Uterus (tissue), 4 donors: Measurements from ENCODE around the gene PREB. TPM values are rescaled to one million over a fixed set of nuclear protein-coding genes. Genes with fewer than 3 reads are reported as not detected.
A peak's percentile ranks its signal among the peaks of the same experiment; 100 is the strongest.
"Not testable (repeated sequence)": the region's sequence is repeated elsewhere in the genome, so short reads cannot be mapped to it uniquely, and the experiment has no call there.

Source experiments
- DNase-seq, 2 donors: peaks; one replicate each; pipeline ENCODE4 v3.0.0-alpha.2; 2019 to 2020
- H3K27ac ChIP-seq, 2 donors: fragments of 200-600 bp; sonication (generic); 1 replicate in 1 of 2; 2 replicates in 1 of 2; pipeline ENCODE4 v1.5.1; 2016 to 2018
- H3K27me3 ChIP-seq, 2 donors: fragments of 200-600 bp; sonication (generic); one replicate each; pipeline ENCODE4 v1.5.1; 2018 to 2019; ENCODE audit warnings: control low read depth in 1 of 2
- H3K36me3 ChIP-seq, 2 donors: fragments of 200-600 bp; sonication (generic); one replicate each; pipeline ENCODE4 v1.5.1; 2019; ENCODE audit warnings: control low read depth in 1 of 2
- H3K4me1 ChIP-seq, 2 donors: fragments of 200-600 bp; sonication (generic); one replicate each; pipeline ENCODE4 v1.5.1; 2018 to 2019; ENCODE audit warnings: control low read depth in 1 of 2
- H3K4me3 ChIP-seq, 2 donors: fragments of 200-600 bp; sonication (generic); 1 replicate in 1 of 2; 2 replicates in 1 of 2; pipeline ENCODE4 v1.5.1; 2018 to 2019; ENCODE audit warnings: mild to moderate bottlenecking in 1 of 2
- H3K9me3 ChIP-seq, 2 donors: fragments of 200-600 bp; sonication (generic); one replicate each; pipeline ENCODE4 v1.5.1; 2019; ENCODE audit warnings: control low read depth in 1 of 2
- POLR2A ChIP-seq, 2 donors: fragments of 450-650 bp; IDR thresholded peaks; one replicate each; pipeline ENCODE4 v1.6.1; 2016; ENCODE audit warnings: antibody characterized with exemption in 2 of 2, mild to moderate bottlenecking in 1 of 2, moderate library complexity in 1 of 2
- intact Hi-C: fragments of 100-400 bp; cut with DNase I; formaldehyde crosslinking; loops from one replicate; pipeline ENCODE4 v1.15.1; 2023; ENCODE audit warnings: low total_unique reads
- total RNA-seq, 4 donors: library from RNA; depleted of rRNA in 3 of 4; stranded (reverse); fragments of >200 nt in 3 of 4; gene quantifications; one replicate each; pipeline versions ENCODE4 v1.1.0 to v1.2.4, GENCODE V29; 2014 to 2023
- TF ChIP-seq, protein P1 (sequence below), 4 experiments: fragments of 200-600 bp in 2 of 4; fragments of 450-650 bp in 2 of 4; sonication (generic) in 2 of 4; IDR thresholded peaks; one replicate each; pipeline ENCODE4 v1.5.1; 2016 to 2019; ENCODE audit warnings: antibody characterized with exemption in 4 of 4, mild to moderate bottlenecking in 2 of 4, moderate library complexity in 1 of 4
- donor health status: DM: yes; HTN: yes; CAD: no.

Gene PREB
- total RNA-seq, 4 donors from 2014 or later, result 37.7 to 91.0 (median 62.9) TPM

DNA sequence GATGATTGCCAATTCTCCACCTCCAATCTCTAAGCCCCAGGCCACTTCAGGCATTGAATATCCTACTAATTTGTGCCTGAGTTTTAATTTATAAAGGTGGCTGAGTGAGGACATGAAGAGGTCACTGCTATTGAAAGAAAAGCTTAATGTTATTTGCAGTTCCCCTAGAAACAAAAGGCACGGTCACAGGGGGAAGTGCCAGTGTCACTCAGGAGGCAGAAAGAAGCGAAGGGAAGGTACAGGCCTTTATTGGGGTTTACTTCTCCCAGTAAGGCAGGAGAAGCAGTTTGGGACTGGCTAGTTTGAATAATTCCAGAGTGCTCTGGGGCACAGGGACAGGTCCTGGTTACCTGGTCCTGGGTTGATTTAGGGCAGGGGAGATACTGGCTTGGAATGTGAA, 12.5 kb downstream of the PREB start:
- Histone ChIP-seq H3K27me3 (no peaks in the 10 kb centered on the region), H3K9me3 (no peaks in the 10 kb centered on the region), H3K27ac (no peak overlapping the region), H3K36me3 (no peaks in the 10 kb centered on the region), H3K4me1 (peaks cover 0 to 7% of the 10 kb centered on the region in 2 donors), H3K4me3 (no peak overlapping the region)
- DNase-seq, result no peak
- no peak for TF ChIP-seq POLR2A (IDR thresholded peaks at IDR 0.05)
- TF ChIP-seq, protein P1, sequence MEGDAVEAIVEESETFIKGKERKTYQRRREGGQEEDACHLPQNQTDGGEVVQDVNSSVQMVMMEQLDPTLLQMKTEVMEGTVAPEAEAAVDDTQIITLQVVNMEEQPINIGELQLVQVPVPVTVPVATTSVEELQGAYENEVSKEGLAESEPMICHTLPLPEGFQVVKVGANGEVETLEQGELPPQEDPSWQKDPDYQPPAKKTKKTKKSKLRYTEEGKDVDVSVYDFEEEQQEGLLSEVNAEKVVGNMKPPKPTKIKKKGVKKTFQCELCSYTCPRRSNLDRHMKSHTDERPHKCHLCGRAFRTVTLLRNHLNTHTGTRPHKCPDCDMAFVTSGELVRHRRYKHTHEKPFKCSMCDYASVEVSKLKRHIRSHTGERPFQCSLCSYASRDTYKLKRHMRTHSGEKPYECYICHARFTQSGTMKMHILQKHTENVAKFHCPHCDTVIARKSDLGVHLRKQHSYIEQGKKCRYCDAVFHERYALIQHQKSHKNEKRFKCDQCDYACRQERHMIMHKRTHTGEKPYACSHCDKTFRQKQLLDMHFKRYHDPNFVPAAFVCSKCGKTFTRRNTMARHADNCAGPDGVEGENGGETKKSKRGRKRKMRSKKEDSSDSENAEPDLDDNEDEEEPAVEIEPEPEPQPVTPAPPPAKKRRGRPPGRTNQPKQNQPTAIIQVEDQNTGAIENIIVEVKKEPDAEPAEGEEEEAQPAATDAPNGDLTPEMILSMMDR (IDR thresholded peaks at IDR 0.05), result no peak
- intact Hi-C loops, result no loop called here

DNA sequence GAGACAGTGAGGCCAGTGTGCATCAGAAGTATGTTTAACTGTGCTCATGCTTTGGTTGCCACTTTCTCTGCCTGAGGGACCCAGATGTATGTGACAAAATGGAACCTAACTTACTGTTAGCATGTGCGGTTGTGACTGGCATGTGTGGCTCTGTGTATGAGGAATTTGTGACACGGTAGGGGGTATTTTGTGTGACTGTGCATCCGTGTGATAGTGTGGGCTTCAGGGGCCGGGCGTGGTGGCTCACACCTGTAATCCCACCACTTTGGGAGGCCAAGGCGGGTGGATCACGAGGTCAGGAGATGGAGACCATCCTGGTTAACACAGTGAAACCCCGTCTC, 15.1 kb downstream of the PREB start:
- H3K4me1 ChIP-seq, H3K27me3 ChIP-seq, H3K27ac ChIP-seq, H3K9me3 ChIP-seq, intact Hi-C loops, H3K36me3 ChIP-seq, DNase-seq: not testable (repeated sequence)
- peak overlapping the region; percentile 33 to 43 for H3K4me3 ChIP-seq

DNA sequence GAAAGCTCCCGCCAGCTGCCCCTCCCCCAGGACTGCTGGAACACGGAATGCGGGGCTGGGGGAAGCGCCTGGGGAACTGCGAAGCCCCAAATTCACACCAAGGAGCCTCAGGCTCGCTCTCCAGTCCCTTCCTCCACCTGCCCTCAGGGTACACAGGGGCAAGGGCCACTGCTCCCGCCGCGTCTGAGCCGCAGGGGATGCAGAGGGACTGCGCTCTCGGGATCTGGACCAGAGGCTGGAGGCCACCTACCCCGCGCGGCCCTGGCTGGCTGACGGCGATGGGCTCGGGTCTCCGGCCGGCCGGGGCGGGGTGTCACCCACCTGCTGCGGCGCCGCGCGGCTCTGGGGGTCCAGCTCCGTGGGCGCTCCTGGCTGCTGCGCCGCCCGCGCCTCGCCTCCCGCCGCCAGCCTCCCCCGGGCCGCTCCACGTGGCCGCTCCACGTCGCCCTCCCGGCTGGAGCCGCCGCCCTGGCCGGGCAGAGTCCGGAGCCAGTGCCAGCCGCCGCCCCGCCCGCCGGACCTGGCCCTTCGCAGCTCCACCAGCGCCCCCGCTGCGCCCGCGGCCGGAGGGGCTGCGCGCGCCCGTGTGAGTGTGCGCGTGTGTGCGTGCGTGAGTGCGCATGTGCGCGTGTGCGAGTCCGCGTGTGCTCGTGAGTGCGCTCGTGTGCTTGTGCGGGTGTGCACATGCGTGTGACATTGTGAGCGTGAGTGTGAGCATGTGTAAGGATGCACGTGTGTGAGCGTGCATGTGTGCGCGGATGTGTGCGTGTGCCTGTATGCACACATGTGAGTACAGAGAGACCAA, 15.7 kb downstream of the PREB start, which contains the start of gene CGREF1:
TSS of gene CGREF1 (minus strand) at position 604 of the 805 bp plus-strand sequence. CDS start 14,762 bp downstream, outside the sequence.
- H3K9me3 ChIP-seq, result no peaks in the 10 kb centered on the region
- H3K36me3 ChIP-seq, result no peaks in the 10 kb centered on the region
- TF ChIP-seq POLR2A (IDR thresholded peaks at IDR 0.05), result peak in 1 of 2 donors; percentile 15
- TF ChIP-seq, protein P1 (IDR thresholded peaks at IDR 0.05), result no peak
- no peak within 1 kb of the TSS for H3K27ac ChIP-seq
- intact Hi-C loops, result no loop called here
- peak within 1 kb of the TSS; percentile 33 to 43 for H3K4me3 ChIP-seq
- no peaks in the 10 kb centered on the region for H3K27me3 ChIP-seq
- peaks cover 0 to 7% of the 10 kb centered on the region in 2 donors for H3K4me1 ChIP-seq
- no peak for DNase-seq

DNA sequence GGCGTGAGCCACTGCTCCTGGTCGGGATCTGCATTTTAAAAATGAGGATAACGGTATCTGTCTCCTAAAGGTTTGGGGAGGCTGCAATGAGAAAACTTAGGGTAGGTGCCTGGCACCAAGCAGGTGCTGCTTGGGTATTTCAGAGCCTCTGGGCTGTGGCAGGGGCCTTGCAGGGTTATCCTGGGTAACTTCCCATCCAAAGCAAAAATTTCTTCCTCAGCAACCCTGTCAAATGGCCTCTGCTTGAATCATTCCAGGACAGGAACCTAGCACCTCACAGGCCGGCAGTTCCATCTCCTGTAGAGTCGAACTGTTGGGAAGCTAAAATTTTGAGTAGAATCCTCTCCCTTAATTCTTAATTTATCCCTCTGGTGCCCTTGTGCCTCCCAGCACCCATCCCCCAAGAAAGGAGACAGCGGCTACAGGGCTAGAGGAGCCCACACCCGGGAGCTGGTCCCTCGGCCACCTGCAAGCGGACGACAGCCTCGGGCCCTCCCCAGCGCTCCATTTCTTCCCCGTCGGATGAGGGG, 16.4 kb downstream of the PREB start:
- TF ChIP-seq, protein P1 (IDR thresholded peaks at IDR 0.05), result no peak
- TF ChIP-seq POLR2A (IDR thresholded peaks at IDR 0.05), result no peak
- intact Hi-C loops, result no loop called here

DNA sequence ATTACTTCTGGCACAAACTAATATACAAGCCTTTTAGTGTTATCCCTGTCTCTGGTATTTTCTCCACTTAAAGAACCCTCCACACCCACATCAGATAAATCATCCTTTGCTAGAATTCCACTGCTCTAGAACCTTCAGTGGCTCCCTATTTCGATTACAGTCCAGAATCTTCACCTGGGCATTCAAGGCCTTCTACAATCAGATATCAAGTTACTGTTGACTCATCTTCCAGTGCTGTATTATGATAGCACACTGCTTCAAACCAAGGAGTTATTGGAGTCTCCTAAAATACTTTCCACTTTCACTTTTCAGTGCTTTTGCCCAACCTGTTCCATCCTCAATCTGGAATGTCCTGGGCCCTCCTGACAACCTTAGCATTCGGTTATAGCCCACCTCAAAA, 18.9 kb downstream of the PREB start:
- no peak for DNase-seq
- Histone ChIP-seq H3K9me3 (no peaks in the 10 kb centered on the region), H3K36me3 (no peaks in the 10 kb centered on the region), H3K4me3 (no peak overlapping the region), H3K4me1 (peaks cover 0 to 7% of the 10 kb centered on the region in 2 donors), H3K27me3 (no peaks in the 10 kb centered on the region), H3K27ac (no peak overlapping the region)
- intact Hi-C loops, result no loop called here
- TF ChIP-seq, protein P1 (IDR thresholded peaks at IDR 0.05), result no peak
- TF ChIP-seq POLR2A (IDR thresholded peaks at IDR 0.05), result no peak

More for the DNA sequence above, 16.4 kb downstream of the PREB start:
- no peaks in the 10 kb centered on the region for H3K9me3 ChIP-seq
- DNase-seq, result no peak
- peaks cover 0 to 7% of the 10 kb centered on the region in 2 donors for H3K4me1 ChIP-seq
- H3K4me3 ChIP-seq, result peak overlapping the region; percentile 33 to 43
- no peaks in the 10 kb centered on the region for H3K27me3 ChIP-seq
- H3K27ac ChIP-seq, result no peak overlapping the region
- H3K36me3 ChIP-seq, result no peaks in the 10 kb centered on the region

DNA sequence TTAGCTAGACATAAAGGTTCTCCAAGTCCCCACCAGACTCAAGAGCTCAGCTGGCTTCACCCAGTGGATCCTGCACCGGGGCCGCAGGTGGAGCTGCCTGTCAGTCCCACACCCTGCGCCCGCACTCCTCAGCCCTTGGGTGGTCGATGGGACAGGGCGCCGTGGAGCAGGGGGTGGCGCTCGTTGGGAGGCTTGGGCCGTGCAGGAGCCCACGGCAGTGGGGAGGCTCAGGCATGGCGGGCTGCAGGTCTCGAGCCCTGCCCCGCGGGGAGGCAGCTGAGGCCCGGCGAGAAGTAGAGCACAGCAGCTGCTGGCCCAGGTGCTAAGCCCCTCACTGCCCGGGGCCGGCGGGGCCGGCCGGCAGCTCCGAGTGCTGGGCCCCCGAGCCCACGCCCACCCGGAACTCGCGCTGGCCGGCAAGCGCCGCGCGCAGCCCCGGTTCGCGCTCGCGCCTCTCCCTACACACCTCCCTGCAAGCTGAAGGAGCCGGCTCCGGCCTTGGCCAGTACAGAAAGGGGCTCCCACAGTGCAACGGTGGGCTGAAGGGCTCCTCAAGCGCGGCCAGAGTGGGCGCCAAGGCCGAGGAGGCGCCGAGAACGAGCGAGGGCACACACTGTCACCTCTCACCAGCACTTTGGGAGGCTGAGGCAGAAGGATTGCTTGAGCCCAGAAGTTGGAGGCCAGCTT, 22.9 kb downstream of the PREB start:
- H3K9me3 ChIP-seq, H3K36me3 ChIP-seq, H3K27me3 ChIP-seq, DNase-seq, intact Hi-C loops, H3K4me1 ChIP-seq, H3K4me3 ChIP-seq, H3K27ac ChIP-seq: not testable (repeated sequence)

DNA sequence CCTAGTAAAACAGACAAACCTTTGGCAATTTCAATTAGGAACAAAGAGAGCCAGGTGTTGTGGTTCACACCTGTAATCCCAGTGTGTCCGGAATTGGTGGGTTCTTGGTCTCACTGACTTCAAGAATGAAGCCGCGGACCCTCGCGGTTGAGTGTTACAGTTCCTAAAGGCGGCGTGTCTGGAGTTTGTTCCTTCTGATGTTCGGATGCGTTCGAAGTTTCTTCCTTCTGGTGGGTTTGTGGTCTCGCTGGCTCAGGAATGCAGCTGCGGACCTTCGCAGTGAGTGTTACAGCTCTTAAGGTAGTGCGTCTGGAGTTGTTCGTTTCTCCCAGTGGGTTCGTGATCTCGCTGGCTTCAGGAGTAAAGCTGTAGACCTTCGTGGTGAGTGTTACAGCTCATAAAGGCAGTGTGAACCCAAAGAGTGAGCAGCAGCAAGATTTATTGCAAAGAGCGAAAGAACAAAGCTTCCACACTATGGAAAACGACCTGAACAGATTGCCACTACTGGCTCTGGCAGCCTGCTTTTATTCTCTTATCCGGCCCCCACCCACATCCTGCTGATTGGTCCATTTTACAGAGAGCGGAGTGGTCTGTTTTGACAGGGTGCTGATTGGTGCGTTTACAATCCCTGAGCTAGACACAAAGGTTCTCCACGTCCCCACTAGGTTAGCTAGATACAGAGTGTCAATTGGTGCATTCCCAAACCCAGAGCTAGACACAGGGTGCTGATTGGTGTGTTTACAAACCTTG, 23.7 kb downstream of the PREB start:
- H3K27ac ChIP-seq, H3K4me1 ChIP-seq, H3K9me3 ChIP-seq, DNase-seq, H3K36me3 ChIP-seq, H3K4me3 ChIP-seq, H3K27me3 ChIP-seq, intact Hi-C loops: not testable (repeated sequence)
